ENCODE data around the gene CORO2B. TPM values are rescaled to one million over a fixed set of nuclear protein-coding genes. Genes with fewer than 3 reads are reported as not detected.

The CORO2B gene
- total RNA-seq, 8 experiments from 2014 or later = 2.1 to 28.3 (median 16.4) TPM

DNA sequence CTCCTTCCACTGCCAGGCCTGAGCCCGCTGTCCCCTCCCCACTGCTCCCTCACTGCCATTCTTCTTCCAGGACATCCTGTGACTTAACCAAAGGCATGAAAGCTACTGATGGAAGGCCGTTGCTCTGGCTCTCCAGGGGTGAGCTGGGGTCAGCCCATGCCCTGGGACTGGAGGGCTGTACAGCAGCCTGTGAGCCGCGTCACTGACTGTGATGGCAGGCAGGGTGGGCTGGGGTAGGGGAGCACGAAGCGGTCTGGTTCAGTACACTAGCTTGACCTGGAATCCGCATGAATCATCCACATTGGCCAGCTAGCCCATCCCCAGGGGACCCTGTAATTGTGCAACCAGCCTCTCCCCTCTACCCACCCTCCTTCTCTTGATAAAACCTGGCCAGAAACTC is 30.8 kb downstream of the CORO2B start:
- 0 to 71% (median 32%) methylated on average over 1 to 3 of the region's 7 CpGs; no CpG with 5 or more reads in 6 of the 10 experiments for WGBS, 10 experiments
- peaks cover 49 to 54% of the 10 kb centered on the region in 2 donors for H3K4me1 ChIP-seq (replicated peaks in 1 of 2)
- H3K4me3 ChIP-seq = no peak overlapping the region
- peak in 5 of 8 experiments; percentile 78 to 95 (median 87) for ATAC-seq (replicated peaks in 6 of 8)
- in situ Hi-C loops (cut with MboI; ENCODE audit: low pct_unique_long_range_greater_than_20kb in 2 of 9, low sequenced_read_pairs in 9 of 9, unreplicated experiment in 9 of 9) = no loop called here
- H3K27ac ChIP-seq = peak overlapping the region; percentile 77 to 79

DNA sequence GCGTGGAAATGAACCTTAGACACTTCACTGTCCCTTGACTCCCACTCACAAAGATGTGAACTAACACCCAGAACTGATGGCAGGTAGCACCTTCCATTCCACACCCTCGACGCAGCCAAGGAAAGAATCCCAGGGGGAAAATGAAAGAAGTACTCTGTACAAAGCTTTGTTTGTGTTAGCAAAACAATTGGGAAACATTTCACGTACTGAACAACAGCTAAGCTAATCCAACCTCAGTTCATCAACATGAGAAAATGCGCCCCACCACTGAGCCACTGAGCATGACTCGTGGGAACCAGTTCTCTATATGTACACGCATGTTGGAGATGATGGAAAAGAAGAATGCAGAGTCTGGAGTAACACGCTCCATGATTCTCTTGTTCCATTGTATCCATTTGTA is 32.0 kb downstream of the CORO2B start:
- in situ Hi-C loops (cut with MboI; ENCODE audit: low pct_unique_long_range_greater_than_20kb in 2 of 9, low sequenced_read_pairs in 9 of 9, unreplicated experiment in 9 of 9) = no loop called here
- ATAC-seq (replicated peaks in 6 of 8) = no peak
- peak overlapping the region in 1 of 2 donors; percentile 79 for H3K27ac ChIP-seq
- 61 to 100% (median 87%) methylated on average over 1 to 8 of the region's 8 CpGs for whole genome bisulfite sequencing, 10 experiments
- H3K4me3 ChIP-seq = no peak overlapping the region
- H3K4me1 ChIP-seq (replicated peaks in 1 of 2) = peaks cover 57 to 61% of the 10 kb centered on the region in 2 donors

- WGBS, 10 experiments = 73 to 100% (median 100%) methylated on average over 2 to 3 of the region's 3 CpGs; no CpG with 5 or more reads in 5 of the 10 experiments
- Histone ChIP-seq H3K4me3 (no peak overlapping the region), H3K27ac (no peak overlapping the region), H3K4me1 (replicated peaks in 1 of 2) (peaks cover 54 to 56% of the 10 kb centered on the region in 2 donors)
- in situ Hi-C loops (cut with MboI; ENCODE audit: low pct_unique_long_range_greater_than_20kb in 2 of 9, low sequenced_read_pairs in 9 of 9, unreplicated experiment in 9 of 9) = no loop called here
- ATAC-seq (replicated peaks in 6 of 8) = no peak
Measured at GRCh38 chr15:68612503-68612902, 33.7 kb downstream of the CORO2B start.

DNA sequence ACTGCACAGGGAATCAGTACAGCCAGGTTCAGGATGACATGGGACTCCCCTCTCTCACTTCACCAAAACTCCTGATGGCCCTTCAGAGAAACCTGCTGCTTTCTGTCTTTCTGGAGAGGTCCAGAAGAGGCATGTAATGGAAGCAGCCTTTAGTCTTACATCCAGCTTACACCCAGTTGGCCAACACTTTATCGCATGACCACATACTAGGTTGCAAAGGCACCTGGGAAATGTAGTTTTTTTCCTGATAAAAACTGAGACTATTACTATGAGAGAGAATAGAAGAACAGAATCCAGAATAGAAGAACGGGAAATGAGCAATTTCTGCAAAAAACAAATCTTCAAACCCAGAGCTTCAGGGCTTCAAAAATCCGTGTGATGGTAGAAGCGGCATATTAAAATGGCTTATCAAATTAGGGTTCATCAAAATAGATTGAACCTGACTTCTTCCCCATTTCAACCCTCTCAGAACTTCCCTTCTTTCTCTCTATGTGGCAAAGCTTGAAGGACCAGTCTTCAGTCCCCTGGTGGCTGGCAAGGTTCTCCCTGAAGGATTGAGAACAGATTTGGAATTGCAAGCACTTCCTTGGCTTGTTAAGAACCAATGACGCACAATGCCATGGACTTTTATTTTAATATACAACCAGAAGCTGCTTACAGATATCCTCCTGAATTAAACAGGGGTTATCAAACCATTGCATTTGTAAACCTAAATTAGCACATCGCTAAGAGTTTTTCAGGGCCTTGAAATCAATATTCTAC is 34.4 kb downstream of the CORO2B start:
- ATAC-seq (replicated peaks in 6 of 8) = peak in 1 of 8 experiments; percentile 45
- no peak overlapping the region for H3K4me3 ChIP-seq
- no peak overlapping the region for H3K27ac ChIP-seq
- in situ Hi-C loops (cut with MboI; ENCODE audit: low pct_unique_long_range_greater_than_20kb in 2 of 9, low sequenced_read_pairs in 9 of 9, unreplicated experiment in 9 of 9) = no loop called here
- peaks cover 48 to 50% of the 10 kb centered on the region in 2 donors for H3K4me1 ChIP-seq (replicated peaks in 1 of 2)
- WGBS, 10 experiments = 84 to 100% (median 92%) methylated on average over 2 to 6 of the region's 6 CpGs

DNA sequence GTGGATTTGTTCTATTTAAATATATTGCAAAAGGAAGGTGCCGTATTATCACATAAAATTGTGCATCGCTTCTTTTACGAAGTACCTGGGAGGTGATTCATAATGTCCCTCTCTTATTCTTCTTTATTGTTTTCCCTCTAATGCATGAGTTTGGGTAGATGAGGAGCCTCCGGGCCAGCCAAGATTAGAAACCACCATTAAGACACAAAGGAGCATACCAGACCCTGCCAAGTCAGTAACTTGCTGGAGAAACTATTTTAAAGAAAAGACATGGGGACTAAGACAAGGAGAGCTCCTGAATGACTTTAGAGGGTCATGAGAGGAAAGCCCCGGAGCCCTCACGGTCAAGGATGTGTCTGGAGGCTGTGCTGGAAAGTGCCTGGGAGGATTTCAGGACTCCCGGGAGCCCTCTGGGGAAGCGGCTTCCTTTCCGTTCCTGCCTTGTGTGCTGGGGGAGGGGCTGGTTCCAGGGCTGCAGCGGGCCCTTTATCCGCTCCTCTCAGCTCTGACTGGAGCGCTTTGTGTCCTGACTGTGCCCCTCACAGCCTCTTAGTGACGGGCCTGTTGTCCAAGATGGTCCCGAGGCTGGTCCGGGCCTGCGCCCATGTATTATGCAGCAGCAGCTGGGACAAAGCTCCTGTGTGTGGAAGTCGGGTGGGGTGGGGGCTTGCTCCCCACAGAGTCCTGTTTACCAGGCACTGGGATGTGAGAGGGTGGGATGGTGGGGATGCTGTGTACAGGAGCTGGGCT is 35.7 kb downstream of the CORO2B start:
- 40 to 100% (median 79%) methylated on average over 2 to 8 of the region's 17 CpGs; no CpG with 5 or more reads in 2 of the 10 experiments for WGBS, 10 experiments
- peak overlapping the region in 1 of 5 donors; percentile 3 for H3K4me3 ChIP-seq
- peak in 5 of 8 experiments; percentile 63 to 83 (median 76) for ATAC-seq (replicated peaks in 6 of 8)
- H3K27ac ChIP-seq = peak overlapping the region; percentile 77 to 91
- in situ Hi-C loops (cut with MboI; ENCODE audit: low pct_unique_long_range_greater_than_20kb in 2 of 9, low sequenced_read_pairs in 9 of 9, unreplicated experiment in 9 of 9) = no loop called here
- H3K4me1 ChIP-seq (replicated peaks in 1 of 2) = peaks cover 35 to 37% of the 10 kb centered on the region in 2 donors

GRCh38 chr15:68615301-68615700 is 36.5 kb downstream of the CORO2B start:
- Histone ChIP-seq H3K27ac (peak overlapping the region; percentile 77 to 91), H3K4me3 (no peak overlapping the region), H3K4me1 (replicated peaks in 1 of 2) (peaks cover 29 to 31% of the 10 kb centered on the region in 2 donors)
- in situ Hi-C loops (cut with MboI; ENCODE audit: low pct_unique_long_range_greater_than_20kb in 2 of 9, low sequenced_read_pairs in 9 of 9, unreplicated experiment in 9 of 9) = no loop called here
- no peak for ATAC-seq (replicated peaks in 6 of 8)
- whole genome bisulfite sequencing, 10 experiments = 0 to 100% methylated on average over 1 of the region's 1 CpG; no CpG with 5 or more reads in 8 of the 10 experiments

GRCh38 chr15:68615811-68616210 is 37.0 kb downstream of the CORO2B start:
- Histone ChIP-seq H3K4me3 (no peak overlapping the region), H3K27ac (no peak overlapping the region), H3K4me1 (replicated peaks in 1 of 2) (peaks cover 30 to 31% of the 10 kb centered on the region in 2 donors)
- in situ Hi-C loops (cut with MboI; ENCODE audit: low pct_unique_long_range_greater_than_20kb in 2 of 9, low sequenced_read_pairs in 9 of 9, unreplicated experiment in 9 of 9) = no loop called here
- ATAC-seq (replicated peaks in 6 of 8) = no peak
- 79 to 100% (median 83%) methylated on average over 1 to 5 of the region's 6 CpGs; no CpG with 5 or more reads in 3 of the 10 experiments for WGBS, 10 experiments

GRCh38 chr15:68616397-68616796 is 37.6 kb downstream of the CORO2B start:
- Histone ChIP-seq H3K27ac (no peak overlapping the region), H3K4me3 (no peak overlapping the region), H3K4me1 (replicated peaks in 1 of 2) (peaks cover 34 to 35% of the 10 kb centered on the region in 2 donors)
- in situ Hi-C loops (cut with MboI; ENCODE audit: low pct_unique_long_range_greater_than_20kb in 2 of 9, low sequenced_read_pairs in 9 of 9, unreplicated experiment in 9 of 9) = no loop called here
- 74 to 100% (median 96%) methylated on average over 1 to 13 of the region's 16 CpGs; no CpG with 5 or more reads in 4 of the 10 experiments for WGBS, 10 experiments
- no peak for ATAC-seq (replicated peaks in 6 of 8)

- Histone ChIP-seq H3K4me3 (no peak overlapping the region), H3K4me1 (replicated peaks in 1 of 2) (peaks cover 39% of the 10 kb centered on the region in 2 donors), H3K27ac (no peak overlapping the region)
- no peak for ATAC-seq (replicated peaks in 6 of 8)
- in situ Hi-C loops (cut with MboI; ENCODE audit: low pct_unique_long_range_greater_than_20kb in 2 of 9, low sequenced_read_pairs in 9 of 9, unreplicated experiment in 9 of 9) = no loop called here
- WGBS, 10 experiments = 0 to 50% methylated on average over 2 of the region's 2 CpGs; no CpG with 5 or more reads in 8 of the 10 experiments
Measured at GRCh38 chr15:68617001-68617400, 38.2 kb downstream of the CORO2B start.

DNA sequence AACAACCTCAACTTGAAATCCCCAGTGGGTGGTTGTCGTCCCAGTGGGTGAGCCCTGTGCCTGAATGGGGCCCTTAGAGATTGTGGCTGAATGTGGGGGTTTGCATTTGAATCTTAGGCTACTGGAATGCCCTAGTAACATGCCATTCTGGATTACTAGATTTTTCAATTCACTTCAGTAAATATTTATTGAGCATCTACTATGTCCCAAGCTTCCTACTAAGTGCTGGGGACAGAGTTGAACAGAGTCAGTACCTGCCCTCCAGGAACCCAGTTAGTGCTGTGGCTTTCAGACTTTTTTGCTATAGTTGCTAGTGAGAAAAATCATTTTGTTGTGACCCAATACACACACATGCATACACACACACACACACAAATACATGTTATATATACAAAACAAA is 39.0 kb downstream of the CORO2B start:
- Histone ChIP-seq H3K4me3 (no peak overlapping the region), H3K27ac (no peak overlapping the region), H3K4me1 (replicated peaks in 1 of 2) (peaks cover 39 to 40% of the 10 kb centered on the region in 2 donors)
- ATAC-seq (replicated peaks in 6 of 8) = no peak
- in situ Hi-C loops (cut with MboI; ENCODE audit: low pct_unique_long_range_greater_than_20kb in 2 of 9, low sequenced_read_pairs in 9 of 9, unreplicated experiment in 9 of 9) = no loop called here
- 80 to 100% (median 100%) methylated on average over 1 of the region's 1 CpG; no CpG with 5 or more reads in 6 of the 10 experiments for WGBS, 10 experiments

DNA sequence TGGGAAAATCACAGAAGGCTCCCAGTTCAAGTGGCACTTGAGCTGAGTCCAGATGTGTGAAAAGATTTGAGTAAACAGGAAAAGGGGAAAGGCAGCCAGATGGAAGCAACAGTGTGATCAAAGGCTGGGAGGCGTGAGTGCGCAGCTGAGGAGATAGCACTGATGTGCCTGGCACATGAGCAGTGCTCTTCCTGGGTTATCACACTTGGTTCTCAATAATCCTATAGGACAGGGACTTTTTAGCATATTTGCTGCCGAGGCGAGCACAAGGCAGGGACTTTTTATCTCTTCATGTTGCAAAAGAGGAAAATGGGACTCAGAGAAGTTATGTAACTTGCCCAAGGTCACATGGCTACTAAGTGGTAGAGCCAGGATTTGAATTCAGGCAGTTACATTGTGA is 39.6 kb downstream of the CORO2B start:
- in situ Hi-C loops (cut with MboI; ENCODE audit: low pct_unique_long_range_greater_than_20kb in 2 of 9, low sequenced_read_pairs in 9 of 9, unreplicated experiment in 9 of 9) = no loop called here
- Histone ChIP-seq H3K27ac (no peak overlapping the region), H3K4me3 (no peak overlapping the region), H3K4me1 (replicated peaks in 1 of 2) (peaks cover 42 to 43% of the 10 kb centered on the region in 2 donors)
- ATAC-seq (replicated peaks in 6 of 8) = no peak
- WGBS, 10 experiments = 23 to 92% (median 80%) methylated on average over 1 to 4 of the region's 4 CpGs; no CpG with 5 or more reads in 3 of the 10 experiments

- Histone ChIP-seq H3K4me3 (no peak overlapping the region), H3K27ac (no peak overlapping the region), H3K4me1 (replicated peaks in 1 of 2) (peaks cover 39 to 42% of the 10 kb centered on the region in 2 donors)
- in situ Hi-C loops (cut with MboI; ENCODE audit: low pct_unique_long_range_greater_than_20kb in 2 of 9, low sequenced_read_pairs in 9 of 9, unreplicated experiment in 9 of 9) = no loop called here
- no peak for ATAC-seq (replicated peaks in 6 of 8)
- WGBS, 10 experiments = 40 to 100% (median 79%) methylated on average over 1 to 4 of the region's 4 CpGs
Measured at GRCh38 chr15:68618908-68619698, 40.3 kb downstream of the CORO2B start.
